Transverse colon (tissue), 4 donors: ENCODE results near the gene HP1BP3.

ENCODE experiments used
- CTCF ChIP-seq, 5 experiments: fragments of 200-600 bp in 3 of 5; fragments of 450-650 bp in 2 of 5; sonication (generic) in 3 of 5; IDR thresholded peaks; 1 replicate in 2 of 5; 2 replicates in 3 of 5; pipeline ENCODE4 v1.5.1; 2016 to 2017; ENCODE audit warnings: antibody characterized with exemption in 5 of 5, inconsistent platforms in 3 of 5, mild to moderate bottlenecking in 2 of 5, moderate library complexity in 1 of 5
- POLR2A ChIP-seq: fragments of 450-650 bp; IDR thresholded peaks from one replicate; pipeline ENCODE4 v1.6.1; 2016; ENCODE audit warnings: antibody characterized with exemption, mild to moderate bottlenecking, moderate library complexity
- POLR2AphosphoS5 ChIP-seq, 3 donors: sonication (generic); formaldehyde crosslinking; IDR thresholded peaks; one replicate each; pipeline ENCODE4 v1.6.1; 2016; ENCODE audit warnings: antibody characterized with exemption in 3 of 3

GRCh38 chr1:20712215-20712577, 74.9 kb downstream of the HP1BP3 start:
- TF ChIP-seq CTCF (IDR thresholded peaks at IDR 0.05) (no peak), POLR2A (no peak), POLR2AphosphoS5 (IDR thresholded peaks at IDR 0.05) (no peak)
